Hindlimb muscle (tissue), 1 donor: ENCODE data around the gene SORCS1. TPM values are rescaled to one million over a fixed set of nuclear protein-coding genes. Genes with fewer than 3 reads are reported as not detected.

ENCODE experiments used
- DNase-seq: peaks from one replicate; pipeline ENCODE4 v3.0.0-alpha.2; 2013
- polyA plus RNA-seq: library from polyadenylated mRNA; unstranded; fragments of 120-200 nt; gene quantifications from one replicate; pipeline ENCODE4 v1.2.1, GENCODE V29; 2013; ENCODE audit not compliant: insufficient read length

SORCS1 gene
- polyA plus RNA-seq, 1 donor, result 4.7 TPM

- DNase-seq, result no peak
Observed at GRCh38 chr10:107103174-107104025, 61.1 kb downstream of the SORCS1 start.

- DNase-seq, result no peak
Observed at GRCh38 chr10:107098326-107098725, 66.2 kb downstream of the SORCS1 start.

DNA sequence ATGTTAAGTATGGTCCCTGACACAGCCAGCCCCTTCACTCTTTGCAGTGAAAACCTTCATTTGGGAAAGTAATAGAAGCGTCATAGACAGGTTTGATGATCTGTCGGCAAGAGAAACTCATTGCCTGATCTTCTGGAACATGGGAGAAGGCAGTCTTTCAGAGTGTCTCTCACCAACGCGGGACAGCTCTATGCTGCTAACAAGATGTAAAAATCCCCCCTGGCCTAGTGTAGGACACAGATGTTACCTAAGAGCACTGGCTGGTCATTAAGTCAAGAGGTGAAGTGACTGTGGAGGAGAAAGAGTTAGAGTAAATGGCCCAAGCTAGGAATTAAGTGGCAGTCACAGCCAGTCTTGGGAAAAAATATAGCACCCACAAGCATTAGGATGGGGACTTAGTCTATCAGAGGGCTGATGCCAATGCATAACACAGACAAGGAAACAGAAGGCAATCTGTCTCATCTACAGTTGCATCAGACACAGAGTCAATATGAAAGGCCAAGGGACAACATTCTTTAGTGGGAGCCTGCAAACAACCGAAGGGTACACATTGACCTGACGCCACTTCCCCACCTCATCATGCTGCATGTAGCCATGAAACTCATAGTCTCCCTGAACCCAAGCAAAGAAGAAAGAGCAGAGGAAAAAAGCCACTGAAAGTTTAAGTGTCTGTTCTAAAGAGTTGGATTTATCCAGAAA is 69.5 kb downstream of the SORCS1 start:
- no peak for DNase-seq

DNA sequence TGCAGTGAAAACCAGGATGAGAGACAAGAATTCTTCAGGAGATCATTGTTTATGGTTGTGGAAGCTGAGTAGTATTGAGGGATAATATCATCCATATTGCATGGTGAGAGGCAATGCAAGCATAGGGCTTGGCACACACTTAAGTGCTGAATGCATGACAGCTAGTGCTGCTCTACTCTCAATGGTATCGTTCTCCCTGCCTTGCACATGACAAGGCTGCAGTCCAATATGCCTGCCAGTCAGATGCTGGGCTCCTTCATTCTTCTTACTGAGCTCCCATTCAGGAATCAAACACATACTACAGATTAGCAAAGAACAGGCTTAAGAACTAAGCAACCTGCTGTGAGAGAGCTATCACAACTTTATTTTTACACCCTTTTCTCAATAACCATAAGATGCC is 72.2 kb downstream of the SORCS1 start:
- DNase-seq, result no peak

GRCh38 chr10:107091126-107091525 is 73.4 kb downstream of the SORCS1 start:
- no peak for DNase-seq

GRCh38 chr10:107085665-107086525 is 78.6 kb downstream of the SORCS1 start:
- no peak for DNase-seq

GRCh38 chr10:107083388-107084009 is 81.0 kb downstream of the SORCS1 start:
- no peak for DNase-seq

- DNase-seq, result no peak
Observed at GRCh38 chr10:107081644-107082043, 82.9 kb downstream of the SORCS1 start.

GRCh38 chr10:107075117-107075516 is 89.4 kb downstream of the SORCS1 start:
- DNase-seq, result no peak

GRCh38 chr10:107072786-107073185 is 91.7 kb downstream of the SORCS1 start:
- no peak for DNase-seq

- no peak for DNase-seq
Observed at GRCh38 chr10:107072028-107072427, 92.5 kb downstream of the SORCS1 start.

DNA sequence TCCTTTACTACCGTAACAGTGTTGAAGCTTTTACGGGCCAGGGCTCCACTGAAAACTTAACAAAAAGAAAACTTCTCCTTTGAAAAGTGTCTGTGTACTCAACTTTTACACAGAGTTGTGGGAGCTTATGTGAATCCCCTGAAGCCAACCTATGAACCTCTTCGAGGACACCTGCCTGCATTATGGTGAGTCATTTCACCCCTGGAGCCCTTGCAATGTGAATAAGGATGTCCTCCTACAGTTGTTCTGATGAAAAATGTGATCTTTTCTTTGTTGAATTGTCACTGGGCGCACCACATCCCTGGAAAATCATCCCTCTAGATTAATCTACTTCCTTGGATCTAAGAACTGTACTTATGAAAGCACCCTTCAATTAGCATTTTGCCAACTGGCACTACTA is 93.2 kb downstream of the SORCS1 start:
- no peak for DNase-seq

DNA sequence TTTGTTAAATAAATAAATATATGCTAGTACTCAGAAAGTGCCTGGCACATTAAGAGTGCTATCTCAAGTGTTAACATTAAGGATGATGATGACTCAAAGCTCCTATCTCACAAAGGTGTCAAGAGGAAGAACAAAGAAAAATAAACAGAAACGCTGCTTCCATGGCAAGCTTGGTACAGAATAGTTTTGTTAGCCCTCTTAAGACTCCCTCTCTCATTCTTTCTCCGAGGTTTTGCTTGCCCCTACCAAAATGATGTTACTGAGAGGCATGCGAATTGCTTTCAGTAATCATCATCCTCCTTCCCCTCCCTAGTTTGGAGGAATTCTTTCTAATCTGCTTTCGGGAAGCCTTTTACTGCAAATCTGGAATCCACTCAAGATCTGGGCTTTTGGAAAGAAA is 96.7 kb downstream of the SORCS1 start:
- no peak for DNase-seq

GRCh38 chr10:107064075-107064474 is 100.4 kb downstream of the SORCS1 start:
- DNase-seq, result no peak

- DNase-seq, result no peak
Observed at GRCh38 chr10:107059872-107060271, 104.6 kb downstream of the SORCS1 start.

GRCh38 chr10:107059068-107059804 is 105.3 kb downstream of the SORCS1 start:
- no peak for DNase-seq

DNA sequence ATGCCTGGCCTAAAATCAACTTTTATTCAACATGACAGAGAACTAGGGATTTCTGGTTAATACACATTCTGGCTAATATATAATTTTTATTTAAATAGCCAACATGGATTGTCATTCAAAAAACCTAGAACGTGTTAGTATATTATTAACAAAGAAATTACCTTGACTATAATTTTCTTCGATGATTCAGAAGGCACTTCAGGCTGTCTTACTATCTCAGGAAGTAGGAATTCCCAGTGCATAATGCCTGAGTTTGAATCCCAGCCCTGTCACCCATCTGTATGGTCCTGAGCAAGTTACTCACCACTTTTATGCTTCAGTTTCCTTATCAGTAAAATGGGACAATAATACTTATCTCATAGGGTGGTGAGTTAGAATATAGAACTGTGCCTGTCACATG is 106.2 kb downstream of the SORCS1 start:
- DNase-seq, result no peak

- DNase-seq, result no peak
Observed at GRCh38 chr10:107056182-107056581, 108.3 kb downstream of the SORCS1 start.

GRCh38 chr10:107054469-107055156 is 109.9 kb downstream of the SORCS1 start:
- DNase-seq, result no peak

DNA sequence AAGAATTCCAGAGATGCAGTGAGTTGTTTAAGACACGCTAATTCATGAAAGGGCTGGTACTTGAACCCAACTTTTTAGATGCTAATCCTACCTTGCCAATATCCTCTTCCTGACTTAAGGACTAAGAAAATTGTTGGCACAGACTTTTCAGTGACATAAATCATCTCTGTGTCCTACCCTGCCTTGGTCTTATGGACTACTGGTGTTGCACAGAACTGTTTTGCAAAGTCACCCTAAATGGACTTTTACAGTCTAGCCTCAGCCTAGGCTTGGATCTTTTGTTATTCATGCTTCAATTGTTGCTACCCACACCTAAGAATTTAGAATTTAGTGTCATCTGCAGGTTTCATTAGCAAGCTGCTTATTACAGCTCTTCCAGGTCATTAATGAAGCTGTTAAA is 112.7 kb downstream of the SORCS1 start:
- DNase-seq, result no peak

DNA sequence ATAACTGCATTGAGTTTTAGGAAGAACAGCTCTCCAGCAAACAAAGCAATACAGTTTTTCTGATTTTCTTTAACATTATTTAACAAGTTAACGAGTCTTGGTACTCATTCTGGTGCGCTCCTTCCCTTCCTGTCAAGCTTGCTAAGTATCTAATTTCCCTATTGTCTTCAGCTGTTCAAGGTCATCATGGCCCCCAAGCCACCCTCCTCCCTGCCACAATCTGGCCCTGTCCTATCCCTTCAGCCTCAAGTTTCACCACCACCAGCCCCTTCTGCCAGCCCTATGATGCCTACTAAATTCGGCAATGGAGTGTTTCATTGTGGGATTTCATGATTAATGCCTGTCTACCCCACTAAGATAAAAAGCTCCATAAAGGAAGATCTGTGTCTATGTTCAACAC is 121.0 kb downstream of the SORCS1 start:
- no peak for DNase-seq
